ENCODE measurements around the gene BCR.

DNA sequence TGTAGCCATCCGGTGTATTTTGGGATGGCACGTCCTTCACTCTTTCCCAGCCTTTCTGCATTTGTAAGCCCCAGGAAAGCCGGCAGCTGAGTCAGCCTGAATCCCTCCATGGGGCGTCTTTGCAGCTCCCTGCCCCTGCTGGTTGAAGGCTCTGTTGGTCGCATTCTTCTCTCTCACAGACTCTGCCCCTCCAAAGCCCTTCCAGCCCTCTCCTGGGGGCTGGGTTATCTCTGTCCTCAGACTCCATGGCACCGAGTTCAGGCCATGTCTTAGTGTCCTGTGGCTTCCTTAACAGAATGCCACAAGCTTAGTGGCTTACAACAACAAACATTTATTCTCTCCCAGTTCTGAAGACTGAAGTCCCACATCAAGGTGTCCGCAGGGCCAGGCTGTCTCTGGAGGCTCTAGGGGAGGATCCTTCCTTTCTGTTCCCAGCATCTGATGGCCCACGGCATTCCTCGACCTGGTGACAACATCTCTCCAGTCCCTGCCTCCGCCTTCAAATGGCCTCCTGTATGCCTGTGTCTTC, 62.2 kb downstream of the BCR start:
- no peak for TF ChIP-seq POLR2A (IDR thresholded peaks at IDR 0.05)
- TF ChIP-seq, protein P1, sequence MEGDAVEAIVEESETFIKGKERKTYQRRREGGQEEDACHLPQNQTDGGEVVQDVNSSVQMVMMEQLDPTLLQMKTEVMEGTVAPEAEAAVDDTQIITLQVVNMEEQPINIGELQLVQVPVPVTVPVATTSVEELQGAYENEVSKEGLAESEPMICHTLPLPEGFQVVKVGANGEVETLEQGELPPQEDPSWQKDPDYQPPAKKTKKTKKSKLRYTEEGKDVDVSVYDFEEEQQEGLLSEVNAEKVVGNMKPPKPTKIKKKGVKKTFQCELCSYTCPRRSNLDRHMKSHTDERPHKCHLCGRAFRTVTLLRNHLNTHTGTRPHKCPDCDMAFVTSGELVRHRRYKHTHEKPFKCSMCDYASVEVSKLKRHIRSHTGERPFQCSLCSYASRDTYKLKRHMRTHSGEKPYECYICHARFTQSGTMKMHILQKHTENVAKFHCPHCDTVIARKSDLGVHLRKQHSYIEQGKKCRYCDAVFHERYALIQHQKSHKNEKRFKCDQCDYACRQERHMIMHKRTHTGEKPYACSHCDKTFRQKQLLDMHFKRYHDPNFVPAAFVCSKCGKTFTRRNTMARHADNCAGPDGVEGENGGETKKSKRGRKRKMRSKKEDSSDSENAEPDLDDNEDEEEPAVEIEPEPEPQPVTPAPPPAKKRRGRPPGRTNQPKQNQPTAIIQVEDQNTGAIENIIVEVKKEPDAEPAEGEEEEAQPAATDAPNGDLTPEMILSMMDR (IDR thresholded peaks at IDR 0.05) = no peak

Measured in upper lobe of left lung (tissue), 4 donors.